GM21367 (cell line): ENCODE measurements around the gene GALNT17.

Experiments
- ATAC-seq: cut with Tn5 transposase; IDR thresholded peaks from one replicate; pipeline ENCODE4 v1.9.1; 2021; ENCODE audit not compliant: unreplicated experiment

The GALNT17 gene

GRCh38 chr7:71278257-71278656 is 146.3 kb downstream of the GALNT17 start:
- no peak for ATAC-seq

- ATAC-seq, result no peak
Measured at GRCh38 chr7:71281261-71281660, 149.3 kb downstream of the GALNT17 start.

- no peak for ATAC-seq
Measured at GRCh38 chr7:71283802-71284201, 151.9 kb downstream of the GALNT17 start.

GRCh38 chr7:71285571-71286145 is 153.7 kb downstream of the GALNT17 start:
- ATAC-seq, result no peak

GRCh38 chr7:71286336-71286735 is 154.4 kb downstream of the GALNT17 start:
- ATAC-seq, result no peak

GRCh38 chr7:71286924-71287323 is 155.0 kb downstream of the GALNT17 start:
- no peak for ATAC-seq

GRCh38 chr7:71290452-71290851 is 158.5 kb downstream of the GALNT17 start:
- ATAC-seq, result no peak

- no peak for ATAC-seq
Measured at GRCh38 chr7:71298378-71298777, 166.4 kb downstream of the GALNT17 start.

- no peak for ATAC-seq
Measured at GRCh38 chr7:71300086-71300485, 168.1 kb downstream of the GALNT17 start.

GRCh38 chr7:71300603-71301002 is 168.7 kb downstream of the GALNT17 start:
- ATAC-seq, result no peak

GRCh38 chr7:71301167-71301566 is 169.2 kb downstream of the GALNT17 start:
- no peak for ATAC-seq

- no peak for ATAC-seq
Measured at GRCh38 chr7:71303566-71303965, 171.6 kb downstream of the GALNT17 start.

- ATAC-seq, result no peak
Measured at GRCh38 chr7:71308096-71308495, 176.2 kb downstream of the GALNT17 start.

- ATAC-seq, result no peak
Measured at GRCh38 chr7:71311576-71311975, 179.6 kb downstream of the GALNT17 start.

- no peak for ATAC-seq
Measured at GRCh38 chr7:71312755-71313490, 181.0 kb downstream of the GALNT17 start.

- no peak for ATAC-seq
Measured at GRCh38 chr7:71313553-71313952, 181.6 kb downstream of the GALNT17 start.

- no peak for ATAC-seq
Measured at GRCh38 chr7:71320916-71321315, 189.0 kb downstream of the GALNT17 start.

- ATAC-seq, result no peak
Measured at GRCh38 chr7:71322201-71322600, 190.3 kb downstream of the GALNT17 start.

- ATAC-seq, result no peak
Measured at GRCh38 chr7:71323726-71324125, 191.8 kb downstream of the GALNT17 start.

GRCh38 chr7:71325151-71325550 is 193.2 kb downstream of the GALNT17 start:
- ATAC-seq, result no peak

- ATAC-seq, result no peak
Measured at GRCh38 chr7:71326595-71326994, 194.7 kb downstream of the GALNT17 start.

- no peak for ATAC-seq
Measured at GRCh38 chr7:71327946-71328345, 196.0 kb downstream of the GALNT17 start.
